22Rv1 (cell line): ENCODE measurements around the gene ADAMTS17.

ENCODE experiments used
- ZFX ChIP-seq: fragments of 450-650 bp; IDR thresholded peaks from 2 replicates; pipeline ENCODE4 v1.6.1; 2017; ENCODE audit warnings: antibody characterized with exemption, borderline replicate concordance
- TF ChIP-seq, protein P1 (sequence below): fragments of 450-650 bp; IDR thresholded peaks from 2 replicates; pipeline ENCODE4 v1.5.1; 2017; ENCODE audit warnings: mild to moderate bottlenecking

DNA sequence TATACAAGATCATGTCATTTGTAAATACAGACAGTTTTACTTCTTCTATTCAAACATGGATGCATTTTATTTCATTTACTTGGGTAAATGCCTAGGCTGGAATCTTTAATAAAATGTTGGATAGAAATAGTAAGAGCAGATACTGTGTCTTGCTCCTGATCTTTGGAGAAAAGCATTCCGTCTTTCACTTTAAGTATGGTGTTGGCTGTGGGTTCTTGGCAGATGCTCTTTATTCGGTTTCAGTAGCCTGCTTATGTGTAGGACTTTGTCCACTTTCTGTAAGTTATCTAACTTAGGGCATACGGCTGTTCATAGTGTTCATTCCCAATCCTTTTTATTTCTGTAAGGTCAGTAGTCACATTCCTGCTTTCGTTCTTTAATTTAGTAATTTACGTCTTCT is 303.0 kb downstream of the ADAMTS17 start:
- TF ChIP-seq, protein P1, sequence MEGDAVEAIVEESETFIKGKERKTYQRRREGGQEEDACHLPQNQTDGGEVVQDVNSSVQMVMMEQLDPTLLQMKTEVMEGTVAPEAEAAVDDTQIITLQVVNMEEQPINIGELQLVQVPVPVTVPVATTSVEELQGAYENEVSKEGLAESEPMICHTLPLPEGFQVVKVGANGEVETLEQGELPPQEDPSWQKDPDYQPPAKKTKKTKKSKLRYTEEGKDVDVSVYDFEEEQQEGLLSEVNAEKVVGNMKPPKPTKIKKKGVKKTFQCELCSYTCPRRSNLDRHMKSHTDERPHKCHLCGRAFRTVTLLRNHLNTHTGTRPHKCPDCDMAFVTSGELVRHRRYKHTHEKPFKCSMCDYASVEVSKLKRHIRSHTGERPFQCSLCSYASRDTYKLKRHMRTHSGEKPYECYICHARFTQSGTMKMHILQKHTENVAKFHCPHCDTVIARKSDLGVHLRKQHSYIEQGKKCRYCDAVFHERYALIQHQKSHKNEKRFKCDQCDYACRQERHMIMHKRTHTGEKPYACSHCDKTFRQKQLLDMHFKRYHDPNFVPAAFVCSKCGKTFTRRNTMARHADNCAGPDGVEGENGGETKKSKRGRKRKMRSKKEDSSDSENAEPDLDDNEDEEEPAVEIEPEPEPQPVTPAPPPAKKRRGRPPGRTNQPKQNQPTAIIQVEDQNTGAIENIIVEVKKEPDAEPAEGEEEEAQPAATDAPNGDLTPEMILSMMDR, result no peak
- TF ChIP-seq ZFX, result no peak
